Astrocyte (in vitro differentiated cells and primary cell): Measurements from ENCODE around the gene ANGEL2.

Experiments used
- CTCF ChIP-seq: IDR thresholded peaks from 2 replicates; pipeline ENCODE4 v1.5.1; 2011; ENCODE audit warnings: low read depth, mild to moderate bottlenecking, inconsistent platforms, low read length, moderate library complexity; ENCODE audit not compliant: insufficient read depth
- EZH2 ChIP-seq: IDR thresholded peaks from 2 replicates; pipeline ENCODE4 v1.6.1; 2012; ENCODE audit warnings: mild to moderate bottlenecking, low read length, inconsistent platforms; ENCODE audit not compliant: insufficient read depth

DNA sequence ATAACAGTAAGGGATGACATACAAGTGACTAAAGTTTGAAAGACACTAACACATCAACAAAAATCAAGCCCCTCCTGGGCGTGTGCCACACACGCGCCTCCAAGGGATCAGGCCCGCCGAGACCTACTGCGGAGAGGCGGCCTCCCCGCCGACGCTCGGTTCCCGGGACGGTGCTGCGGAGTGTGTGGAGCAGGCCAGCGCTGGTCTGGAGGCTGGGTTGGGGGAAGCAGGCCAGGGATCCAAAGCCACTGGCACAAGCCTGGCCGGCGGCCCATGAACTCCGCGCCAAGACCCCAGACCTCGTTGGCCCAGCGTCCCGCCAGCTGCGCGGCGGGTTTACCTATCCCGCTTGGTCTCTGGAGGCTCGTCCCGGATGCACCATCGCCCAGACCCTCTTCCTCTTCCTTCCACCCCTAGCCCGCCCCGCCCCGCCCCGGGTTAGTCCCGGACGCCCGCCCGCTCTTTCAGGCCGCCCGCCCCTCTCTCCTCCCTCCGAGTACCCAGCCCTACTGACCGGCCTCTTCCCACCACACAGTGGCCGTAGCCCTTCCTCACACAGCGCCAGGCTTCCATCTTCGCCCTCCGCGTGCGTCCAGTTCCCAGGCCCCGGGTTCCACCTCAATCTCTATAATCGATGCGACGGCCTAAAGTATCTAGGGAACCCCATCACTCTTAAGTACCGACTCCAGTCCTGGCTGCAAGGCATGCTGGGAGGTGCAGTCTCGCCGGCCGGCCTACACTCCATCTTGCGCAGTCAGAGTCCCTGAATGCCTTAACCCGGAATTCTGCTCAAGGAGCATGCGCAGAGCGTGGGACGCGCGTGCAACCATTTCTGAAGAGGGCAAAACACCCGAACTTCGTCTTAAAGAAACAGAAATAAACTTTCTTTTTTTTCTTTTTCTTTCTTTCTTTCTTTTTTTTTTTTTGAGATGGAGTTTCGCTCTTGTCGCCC, at the start of gene ANGEL2:
- TF ChIP-seq CTCF (no peak), EZH2 (no peak)
